GM10847 (cell line): ENCODE measurements around the gene OXT.

Experiments
- POLR2A ChIP-seq: IDR thresholded peaks from 2 replicates; pipeline ENCODE4 v1.6.1; 2011; ENCODE audit not compliant: insufficient read length; ENCODE audit errors: extremely low read depth

OXT gene

DNA sequence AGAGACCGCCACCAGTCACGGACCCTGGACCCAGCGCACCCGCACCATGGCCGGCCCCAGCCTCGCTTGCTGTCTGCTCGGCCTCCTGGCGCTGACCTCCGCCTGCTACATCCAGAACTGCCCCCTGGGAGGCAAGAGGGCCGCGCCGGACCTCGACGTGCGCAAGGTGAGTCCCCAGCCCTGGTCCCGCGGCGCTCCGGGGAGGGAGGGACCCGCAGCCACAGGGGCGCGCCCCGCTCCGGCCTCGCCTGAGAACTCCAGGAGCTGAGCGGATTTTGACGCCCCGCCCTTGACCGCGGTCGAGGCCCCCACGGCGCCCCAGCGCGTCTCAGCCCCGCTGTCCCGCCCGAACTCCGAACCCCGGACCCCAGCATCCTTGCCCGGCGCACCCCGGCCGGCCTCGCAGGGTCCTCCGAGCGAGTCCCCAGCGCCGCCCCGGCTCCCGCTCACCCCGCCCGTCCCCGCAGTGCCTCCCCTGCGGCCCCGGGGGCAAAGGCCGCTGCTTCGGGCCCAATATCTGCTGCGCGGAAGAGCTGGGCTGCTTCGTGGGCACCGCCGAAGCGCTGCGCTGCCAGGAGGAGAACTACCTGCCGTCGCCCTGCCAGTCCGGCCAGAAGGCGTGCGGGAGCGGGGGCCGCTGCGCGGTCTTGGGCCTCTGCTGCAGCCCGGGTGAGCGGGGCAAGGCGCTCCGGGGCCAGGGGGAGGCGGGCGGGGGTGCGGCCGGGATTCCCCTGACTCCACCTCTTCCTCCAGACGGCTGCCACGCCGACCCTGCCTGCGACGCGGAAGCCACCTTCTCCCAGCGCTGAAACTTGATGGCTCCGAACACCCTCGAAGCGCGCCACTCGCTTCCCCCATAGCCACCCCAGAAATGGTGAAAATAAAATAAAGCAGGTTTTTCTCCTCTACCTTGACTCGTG is at the start of gene OXT:
OXT (plus strand) TSS at position 11 of the 920 bp plus-strand sequence; CDS start at position 47, 36 bp downstream.
- no peak for TF ChIP-seq POLR2A

DNA sequence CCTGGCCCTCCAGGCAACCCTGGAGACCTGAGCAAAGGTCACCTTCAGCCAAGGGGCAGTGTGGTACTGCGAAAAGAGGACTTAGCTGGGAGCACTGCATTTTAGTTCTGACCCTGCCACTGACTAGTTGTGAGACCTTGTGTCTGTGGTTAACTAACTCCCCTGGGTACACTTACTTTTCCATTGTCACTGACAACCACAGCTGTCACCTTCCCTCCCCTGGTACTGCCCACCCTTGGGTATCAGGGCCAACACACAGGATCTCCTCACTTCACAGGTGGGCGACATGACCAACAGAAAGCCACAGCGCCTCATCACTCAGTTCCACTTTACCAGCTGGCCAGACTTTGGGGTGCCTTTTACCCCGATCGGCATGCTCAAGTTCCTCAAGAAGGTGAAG is 49.6 kb upstream of the OXT start:
- no peak for TF ChIP-seq POLR2A

DNA sequence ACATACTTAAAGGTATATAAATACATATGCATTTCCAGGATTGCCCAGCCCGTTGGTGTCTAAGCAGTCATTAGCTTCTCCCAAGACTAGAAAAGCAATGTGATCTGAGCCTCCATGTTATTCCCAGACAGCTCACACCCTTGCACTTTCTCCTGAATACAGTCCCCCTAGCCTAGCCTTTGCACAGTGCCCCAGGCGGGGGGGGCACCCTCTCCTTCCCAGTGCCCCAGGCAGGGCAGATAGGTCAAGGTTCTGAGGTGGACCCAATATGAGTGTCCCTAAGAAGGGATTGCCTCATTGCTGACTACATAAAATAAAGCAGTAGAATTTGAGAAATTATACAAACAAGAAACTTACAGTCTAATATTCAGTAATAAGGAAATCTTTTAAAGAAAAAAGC is 43.4 kb upstream of the OXT start:
- TF ChIP-seq POLR2A: no peak

DNA sequence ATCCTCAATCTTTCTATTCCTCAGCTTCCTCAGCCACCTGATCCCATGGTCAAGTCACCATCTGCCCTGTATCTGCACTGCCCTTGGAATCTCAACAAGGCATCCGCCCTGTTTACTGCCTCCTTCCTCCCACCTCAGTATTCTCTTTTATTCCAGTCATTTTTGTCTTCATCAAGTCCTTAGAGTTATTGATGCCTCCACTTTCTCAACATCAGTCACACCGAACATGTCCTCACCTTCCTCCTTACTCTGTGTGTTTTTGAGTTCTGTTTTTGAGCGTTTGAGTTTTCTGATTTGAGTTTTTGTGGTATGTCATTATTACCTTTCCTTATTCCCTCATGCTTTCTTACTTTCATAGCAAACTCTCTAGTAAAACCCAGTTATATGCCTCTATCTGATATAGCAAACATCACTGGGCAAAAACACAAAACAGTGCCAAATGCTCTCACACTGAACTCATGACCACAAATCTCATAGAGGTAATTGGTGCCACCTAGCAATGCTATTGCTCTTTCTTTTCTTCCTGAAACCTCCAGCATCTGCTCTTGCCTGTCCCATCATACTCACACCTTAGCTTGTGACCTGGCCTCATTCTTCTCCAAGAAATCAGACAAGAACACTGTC is 39.8 kb upstream of the OXT start:
- no peak for TF ChIP-seq POLR2A

DNA sequence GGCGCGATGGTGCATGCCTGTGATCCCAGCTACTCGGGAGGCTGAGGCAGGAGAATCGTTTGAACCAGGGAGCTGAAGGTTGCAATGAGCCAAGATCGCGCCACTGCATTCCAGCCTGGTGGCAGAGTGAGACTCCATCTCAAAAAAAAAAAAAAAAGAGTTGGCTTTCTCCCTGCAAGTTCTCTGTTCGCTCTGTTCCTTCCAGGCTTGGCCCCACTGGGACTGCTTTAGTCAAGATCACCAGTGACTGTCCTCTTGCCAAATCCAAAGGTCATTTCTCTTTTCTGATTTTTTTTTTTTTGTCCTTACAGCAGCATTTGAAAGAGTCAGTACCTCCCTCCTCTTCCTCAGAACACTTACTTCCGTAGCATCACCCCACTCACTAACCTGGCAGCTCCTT is 38.8 kb upstream of the OXT start:
- TF ChIP-seq POLR2A: no peak

DNA sequence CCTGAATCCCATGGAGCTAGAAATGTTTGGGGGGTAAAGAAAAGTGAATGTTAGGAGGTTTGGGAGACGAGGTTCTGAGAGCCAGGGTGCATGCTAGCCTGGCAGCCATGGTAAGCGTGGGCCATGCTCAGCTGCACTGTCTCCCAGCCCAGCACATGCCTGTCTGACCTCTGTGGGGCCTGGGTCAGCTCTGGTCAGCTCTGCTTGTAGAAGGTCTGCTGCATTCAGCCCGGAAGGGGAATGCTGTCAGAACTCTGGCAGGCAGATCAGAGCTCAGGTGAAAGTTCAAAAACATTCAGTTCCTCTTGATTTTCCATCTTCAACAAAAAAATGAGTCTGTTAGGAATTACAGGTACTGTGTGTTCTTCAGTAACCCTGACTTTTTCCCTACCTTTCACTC is 33.8 kb upstream of the OXT start:
- TF ChIP-seq POLR2A: no peak

DNA sequence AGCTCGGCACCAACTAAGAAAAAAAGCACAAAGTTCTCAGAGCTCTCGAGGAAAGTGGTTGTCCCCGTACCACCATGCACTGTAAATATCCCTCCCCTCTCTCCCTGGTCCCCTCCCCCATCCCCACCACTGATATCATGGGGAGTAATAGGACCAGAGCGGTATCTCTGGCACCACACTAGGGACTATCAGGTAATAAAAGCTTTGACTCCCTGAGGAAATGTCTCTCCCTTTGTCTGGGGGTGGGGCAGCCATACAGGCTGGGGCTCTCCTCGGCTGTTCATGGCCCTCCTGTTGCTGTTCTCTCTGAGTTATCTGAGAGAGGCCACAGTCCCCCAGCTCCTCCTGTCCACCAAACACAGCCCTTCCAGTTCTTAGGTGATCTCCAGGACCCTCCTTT is 33.0 kb upstream of the OXT start:
- TF ChIP-seq POLR2A: no peak

DNA sequence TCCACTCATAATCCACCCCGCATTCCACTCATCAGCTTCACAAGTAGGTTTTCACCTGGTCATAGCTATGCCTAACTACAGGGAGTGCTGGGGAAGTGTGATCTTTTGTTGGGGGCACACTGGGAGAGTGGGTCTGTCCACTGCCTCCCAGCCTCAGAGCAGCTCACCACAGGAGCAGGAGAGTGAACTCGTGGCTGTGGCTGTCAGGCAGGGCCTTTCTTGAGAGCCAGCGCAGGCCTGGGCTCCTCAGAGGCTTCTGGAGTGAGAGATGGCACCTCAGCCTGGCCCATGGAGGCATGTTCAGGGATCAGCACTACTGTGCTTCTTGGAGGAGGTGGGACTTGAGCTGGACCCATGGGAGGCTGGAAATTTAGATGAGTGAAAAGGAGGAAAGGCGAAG is 32.0 kb upstream of the OXT start:
- no peak for TF ChIP-seq POLR2A

DNA sequence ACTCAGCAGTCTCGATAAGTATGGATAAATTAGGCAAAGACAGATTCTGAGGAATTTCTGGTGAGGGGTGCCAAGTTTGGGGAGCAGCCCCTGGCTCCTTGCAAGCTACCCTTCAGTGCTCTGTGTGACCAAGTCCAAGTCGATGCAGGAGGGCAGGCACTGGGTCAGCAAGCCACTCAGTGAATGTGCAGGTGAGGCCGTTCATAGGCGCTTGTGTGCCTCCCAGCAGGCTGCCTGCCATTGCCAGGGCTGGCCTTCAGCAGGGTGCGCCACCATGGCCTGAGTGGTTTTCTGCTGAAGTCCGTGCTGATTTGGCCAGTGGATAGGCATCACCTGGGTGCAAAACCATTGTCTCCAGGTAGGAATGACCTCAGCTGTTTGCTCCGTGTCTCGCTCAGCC is 31.3 kb upstream of the OXT start:
- TF ChIP-seq POLR2A: no peak

DNA sequence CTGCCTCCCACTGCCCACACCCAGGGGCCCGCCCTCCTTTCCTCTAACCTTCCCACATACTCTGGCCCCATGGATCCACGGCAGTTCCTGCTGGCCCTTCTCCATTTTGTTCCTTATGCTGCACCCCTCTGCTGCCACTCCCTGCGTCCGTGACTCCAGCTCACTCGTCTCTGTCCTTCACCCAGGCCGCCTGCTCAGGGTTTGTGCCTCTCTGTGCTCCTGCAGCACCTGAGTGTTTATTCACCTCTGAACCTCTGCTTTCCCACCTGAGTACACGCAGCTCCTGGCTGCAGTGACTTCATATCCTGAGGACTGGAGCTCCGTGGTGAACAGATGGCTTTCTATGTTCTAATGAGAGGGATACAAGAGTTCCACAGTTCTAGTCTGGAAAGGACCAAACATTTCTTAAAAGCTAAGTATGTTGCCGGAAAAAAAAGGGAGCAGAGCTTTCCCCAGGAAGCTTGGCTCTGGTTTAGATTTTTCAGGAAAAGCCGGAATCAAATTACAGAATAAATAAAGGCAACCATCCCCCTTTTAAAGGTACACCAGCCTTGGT is 29.5 kb upstream of the OXT start:
- no peak for TF ChIP-seq POLR2A

DNA sequence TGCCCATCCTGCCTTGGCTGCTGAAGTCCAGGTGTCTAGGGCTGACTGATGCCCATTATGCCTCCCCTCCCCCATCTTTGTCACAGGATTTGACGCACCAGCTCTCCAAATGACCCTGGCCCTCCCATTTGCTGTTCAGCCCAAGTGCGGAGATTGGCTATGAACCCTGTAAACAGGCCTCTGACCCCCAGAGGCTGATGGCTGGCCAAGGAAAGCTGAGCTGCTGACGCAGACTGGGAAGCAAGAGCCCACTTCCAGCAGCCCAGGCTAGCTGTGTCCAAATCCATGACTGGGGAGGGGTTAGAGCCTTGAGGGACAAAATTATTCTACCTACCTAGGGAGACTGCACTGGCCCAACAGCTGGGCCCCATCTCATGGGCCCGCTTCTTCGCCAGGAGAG is 28.8 kb upstream of the OXT start:
- TF ChIP-seq POLR2A: no peak

DNA sequence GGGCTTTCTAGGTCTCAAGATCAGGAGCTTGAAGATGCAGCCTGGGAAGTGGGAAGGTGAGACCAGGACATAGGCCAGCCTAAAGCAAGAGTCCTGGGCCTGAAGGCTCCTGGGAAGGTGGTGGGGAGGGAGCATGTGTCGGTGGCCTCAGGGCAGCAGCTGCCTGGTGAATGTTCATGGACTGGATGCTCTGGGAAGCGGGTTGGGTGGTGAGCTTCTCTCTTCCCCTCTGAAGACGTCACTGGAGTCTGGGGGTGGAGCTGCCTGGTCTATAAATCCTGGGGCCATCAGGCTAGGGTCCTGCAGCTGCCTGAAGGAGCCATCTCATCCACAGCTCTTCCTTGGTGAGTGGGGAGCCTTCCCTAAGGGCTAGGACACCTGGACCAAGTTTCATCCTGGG is 28.1 kb upstream of the OXT start, which contains the start of gene GNRH2:
GNRH2 (plus strand) TSS at position 301 of the 400 bp plus-strand sequence. CDS start 793 bp downstream, outside the sequence.
- TF ChIP-seq POLR2A: no peak

DNA sequence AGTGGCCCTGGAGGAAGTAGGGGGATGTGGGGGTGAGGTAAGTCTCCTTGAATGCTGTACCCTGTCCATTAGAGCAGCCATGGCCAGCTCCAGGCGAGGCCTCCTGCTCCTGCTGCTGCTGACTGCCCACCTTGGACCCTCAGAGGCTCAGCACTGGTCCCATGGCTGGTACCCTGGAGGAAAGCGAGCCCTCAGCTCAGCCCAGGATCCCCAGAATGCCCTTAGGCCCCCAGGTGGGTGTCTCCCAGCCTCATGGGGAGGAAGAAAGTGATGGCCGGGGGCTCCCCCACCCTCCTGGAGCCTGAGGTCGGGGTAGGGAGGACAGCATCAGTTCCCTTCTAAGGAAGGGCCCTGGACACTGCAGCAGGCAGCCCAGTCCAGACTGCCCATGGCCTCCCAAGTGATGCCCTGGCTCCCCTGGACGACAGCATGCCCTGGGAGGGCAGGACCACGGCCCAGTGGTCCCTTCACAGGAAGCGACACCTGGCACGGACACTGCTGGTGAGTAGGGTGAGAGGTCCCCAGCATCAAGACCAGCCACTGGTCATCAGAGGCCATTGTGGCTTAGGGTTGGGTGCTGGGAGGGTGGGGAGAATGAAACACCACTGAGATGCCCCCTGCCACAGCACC is 27.0 kb upstream of the OXT start:
- no peak for TF ChIP-seq POLR2A

DNA sequence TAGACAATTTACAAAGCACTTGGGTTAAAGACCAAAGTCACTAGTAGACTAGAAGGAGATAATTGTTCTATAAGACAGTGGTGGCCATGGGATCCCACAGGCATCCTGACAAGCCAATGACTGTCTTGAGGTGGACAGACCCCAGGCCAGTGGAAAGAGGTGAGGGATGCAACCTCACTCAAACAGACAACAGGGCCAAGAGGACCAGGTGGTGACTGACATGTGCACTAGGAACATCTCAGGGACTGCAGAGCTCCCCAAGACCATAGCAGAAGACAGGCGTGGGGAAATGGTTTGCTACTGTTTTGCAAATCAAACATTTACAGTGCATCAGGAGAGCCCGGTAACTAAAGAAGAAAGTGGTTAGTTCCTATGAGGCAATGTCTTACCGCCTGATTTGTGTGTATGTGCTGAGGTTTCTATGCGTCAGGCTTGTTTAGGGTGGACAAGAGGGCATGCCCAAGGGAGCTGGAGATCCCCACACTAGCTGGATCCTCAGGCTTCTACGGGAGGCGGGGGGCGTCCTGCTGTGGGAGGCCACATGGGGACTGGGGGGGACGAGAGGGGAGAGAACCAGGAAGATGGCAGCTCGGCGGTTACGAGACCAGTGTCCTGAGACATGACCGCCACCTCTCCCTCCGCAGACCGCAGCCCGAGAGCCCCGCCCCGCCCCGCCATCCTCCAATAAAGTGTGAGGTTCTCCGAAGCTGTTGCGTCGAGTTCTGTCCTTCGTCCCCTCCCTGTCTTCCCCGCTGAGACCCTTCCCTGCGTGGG is 26.2 kb upstream of the OXT start:
- TF ChIP-seq POLR2A: no peak
